Activated naive CD8-positive, alpha-beta T cell treated with anti-CD3 and anti-CD28 coated beads for 36 hours (primary cell): ENCODE data around the gene SMO. TPM values are rescaled to one million over a fixed set of nuclear protein-coding genes. Genes with fewer than 3 reads are reported as not detected.

Experiments used
- DNase-seq: peaks from one replicate; pipeline ENCODE4 v3.0.0; 2021
- H3K27ac Mint-ChIP-seq: one replicate; pipeline ENCODE4 v1.8.0; 2022; ENCODE audit warnings: mild to moderate bottlenecking, moderate library complexity, mixed read lengths
- H3K27me3 Mint-ChIP-seq: one replicate; pipeline ENCODE4 v1.8.0; 2022; ENCODE audit warnings: mild to moderate bottlenecking, mixed read lengths
- H3K36me3 Mint-ChIP-seq: one replicate; pipeline ENCODE4 v1.8.0; 2021; ENCODE audit warnings: mild to moderate bottlenecking, mixed read lengths
- H3K4me1 Mint-ChIP-seq: one replicate; pipeline ENCODE4 v1.8.0; 2021; ENCODE audit warnings: mixed read lengths
- H3K4me3 Mint-ChIP-seq: one replicate; pipeline ENCODE4 v1.8.0; 2022; ENCODE audit warnings: mild to moderate bottlenecking, moderate library complexity, mixed read lengths
- H3K9me3 Mint-ChIP-seq: one replicate; pipeline ENCODE4 v1.8.0; 2022; ENCODE audit warnings: mixed read lengths
- total RNA-seq, 2 experiments: library from RNA; stranded (reverse); gene quantifications; one replicate each; pipeline ENCODE4 v1.2.3, GENCODE V29; 2021

SMO gene
- total RNA-seq, 2 experiments from 2014 or later, result 1.7 to 1.9 TPM

DNA sequence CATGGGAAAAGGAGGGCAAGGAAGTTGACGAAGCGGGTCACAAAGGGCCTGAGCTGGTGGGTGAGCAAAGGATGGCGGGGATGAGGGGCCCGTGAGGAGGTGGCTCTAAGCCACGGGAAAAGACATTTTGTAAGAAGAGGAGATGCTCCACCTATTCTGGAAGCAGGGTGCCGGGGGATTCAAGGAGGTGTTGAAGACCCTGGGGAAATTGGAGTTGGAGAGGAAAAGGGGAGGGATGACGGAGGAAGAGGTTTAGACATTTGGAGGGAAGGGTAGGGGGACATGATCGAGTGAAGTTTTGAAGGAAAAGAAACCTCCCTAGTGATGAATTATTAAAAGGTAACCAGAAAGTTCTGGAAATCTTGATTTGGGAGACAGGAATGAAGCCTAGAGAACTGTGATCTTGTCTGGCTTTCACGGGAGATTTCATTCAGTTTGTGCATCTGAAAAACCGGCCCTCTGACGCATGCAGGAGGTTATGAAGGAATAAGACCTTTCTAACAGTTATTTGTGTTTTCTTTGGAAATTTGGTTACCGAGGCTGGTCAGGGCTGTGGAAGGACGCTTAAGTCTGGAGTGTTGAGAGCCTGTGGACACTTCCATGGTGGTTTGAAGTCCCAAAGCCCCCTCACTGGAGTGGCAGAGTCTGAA, 1.4 kb downstream of the SMO start:
- no peaks in the 10 kb centered on the region for H3K36me3 Mint-ChIP-seq
- peak overlapping the region; percentile 66 for H3K4me3 Mint-ChIP-seq
- peaks cover 8% of the 10 kb centered on the region for H3K4me1 Mint-ChIP-seq
- H3K27me3 Mint-ChIP-seq, result peaks cover 39% of the 10 kb centered on the region
- H3K27ac Mint-ChIP-seq, result no peak overlapping the region
- no peaks in the 10 kb centered on the region for H3K9me3 Mint-ChIP-seq
- DNase-seq, result no peak

GRCh38 chr7:129191272-129191671, 2.8 kb downstream of the SMO start:
- H3K4me3 Mint-ChIP-seq, result no peak overlapping the region
- H3K27me3 Mint-ChIP-seq, result peaks cover 39% of the 10 kb centered on the region
- H3K4me1 Mint-ChIP-seq, result peaks cover 8% of the 10 kb centered on the region
- H3K36me3 Mint-ChIP-seq, result no peaks in the 10 kb centered on the region
- no peaks in the 10 kb centered on the region for H3K9me3 Mint-ChIP-seq
- H3K27ac Mint-ChIP-seq, result no peak overlapping the region
- no peak for DNase-seq

GRCh38 chr7:129193892-129194291, 5.5 kb downstream of the SMO start:
- Mint-ChIP-seq H3K27ac (no peak overlapping the region), H3K4me1 (peaks cover 5% of the 10 kb centered on the region), H3K4me3 (no peak overlapping the region), H3K36me3 (no peaks in the 10 kb centered on the region), H3K27me3 (peaks cover 34% of the 10 kb centered on the region), H3K9me3 (no peaks in the 10 kb centered on the region)
- no peak for DNase-seq

GRCh38 chr7:129197771-129198170, 9.3 kb downstream of the SMO start:
- Mint-ChIP-seq H3K9me3 (no peaks in the 10 kb centered on the region), H3K36me3 (no peaks in the 10 kb centered on the region), H3K4me3 (no peak overlapping the region), H3K27ac (no peak overlapping the region), H3K4me1 (no peaks in the 10 kb centered on the region), H3K27me3 (peaks cover 4% of the 10 kb centered on the region)
- no peak for DNase-seq

- H3K4me3 Mint-ChIP-seq, result no peak overlapping the region
These were observed 11.0 kb downstream of the SMO start for GRCh38 chr7:129199406-129199805.

DNA sequence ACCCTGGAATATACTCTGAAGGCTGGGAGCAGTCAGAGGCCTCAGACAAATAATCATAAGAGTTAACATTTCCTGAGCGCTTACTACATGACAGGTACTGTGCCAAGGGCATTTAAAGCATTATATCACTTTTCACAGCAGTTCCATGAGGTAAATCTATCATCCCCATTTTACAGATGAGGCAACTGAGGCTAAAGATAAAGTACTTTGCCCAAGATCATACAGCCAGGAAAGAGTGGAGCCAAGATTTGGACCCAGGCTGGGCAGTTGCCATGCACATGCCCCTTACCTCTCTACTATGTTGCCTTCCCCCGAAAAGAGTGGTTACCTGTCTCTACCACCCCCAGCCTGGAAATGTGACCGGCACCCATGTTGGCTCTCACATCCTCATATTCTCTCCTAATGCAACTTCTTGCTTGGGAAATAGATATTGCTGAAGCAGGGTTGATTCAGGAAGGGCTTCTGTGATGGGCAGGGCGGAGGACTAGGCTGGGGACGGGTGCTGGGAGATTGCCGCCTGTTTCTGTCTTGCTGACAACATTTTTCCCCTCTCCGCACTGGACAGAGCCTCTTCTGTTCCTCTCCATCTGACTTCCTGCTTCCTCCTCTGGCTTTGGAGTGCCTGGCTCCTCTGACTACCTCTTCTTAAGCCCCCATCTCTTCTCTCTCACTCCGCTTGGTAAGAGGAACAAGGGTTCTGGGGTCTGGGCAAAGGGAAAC, 13.8 kb downstream of the SMO start:
- H3K27me3 Mint-ChIP-seq, result peaks cover 4% of the 10 kb centered on the region
- H3K9me3 Mint-ChIP-seq, result no peaks in the 10 kb centered on the region
- DNase-seq, result no peak
- no peak overlapping the region for H3K27ac Mint-ChIP-seq
- H3K4me1 Mint-ChIP-seq, result no peaks in the 10 kb centered on the region
- no peak overlapping the region for H3K4me3 Mint-ChIP-seq
- no peaks in the 10 kb centered on the region for H3K36me3 Mint-ChIP-seq

More at GRCh38 chr7:129199406-129199805, 11.0 kb downstream of the SMO start:
- Mint-ChIP-seq H3K27ac (no peak overlapping the region), H3K36me3 (no peaks in the 10 kb centered on the region), H3K27me3 (peaks cover 4% of the 10 kb centered on the region), H3K4me1 (no peaks in the 10 kb centered on the region), H3K9me3 (no peaks in the 10 kb centered on the region)
- DNase-seq, result no peak

- H3K4me3 Mint-ChIP-seq, result no peak overlapping the region
- no peak for DNase-seq
- H3K4me1 Mint-ChIP-seq, result no peaks in the 10 kb centered on the region
- no peak overlapping the region for H3K27ac Mint-ChIP-seq
- H3K27me3 Mint-ChIP-seq, result peaks cover 4% of the 10 kb centered on the region
- no peaks in the 10 kb centered on the region for H3K36me3 Mint-ChIP-seq
- H3K9me3 Mint-ChIP-seq, result no peaks in the 10 kb centered on the region
These were observed 14.8 kb downstream of the SMO start for GRCh38 chr7:129203050-129203741.

DNA sequence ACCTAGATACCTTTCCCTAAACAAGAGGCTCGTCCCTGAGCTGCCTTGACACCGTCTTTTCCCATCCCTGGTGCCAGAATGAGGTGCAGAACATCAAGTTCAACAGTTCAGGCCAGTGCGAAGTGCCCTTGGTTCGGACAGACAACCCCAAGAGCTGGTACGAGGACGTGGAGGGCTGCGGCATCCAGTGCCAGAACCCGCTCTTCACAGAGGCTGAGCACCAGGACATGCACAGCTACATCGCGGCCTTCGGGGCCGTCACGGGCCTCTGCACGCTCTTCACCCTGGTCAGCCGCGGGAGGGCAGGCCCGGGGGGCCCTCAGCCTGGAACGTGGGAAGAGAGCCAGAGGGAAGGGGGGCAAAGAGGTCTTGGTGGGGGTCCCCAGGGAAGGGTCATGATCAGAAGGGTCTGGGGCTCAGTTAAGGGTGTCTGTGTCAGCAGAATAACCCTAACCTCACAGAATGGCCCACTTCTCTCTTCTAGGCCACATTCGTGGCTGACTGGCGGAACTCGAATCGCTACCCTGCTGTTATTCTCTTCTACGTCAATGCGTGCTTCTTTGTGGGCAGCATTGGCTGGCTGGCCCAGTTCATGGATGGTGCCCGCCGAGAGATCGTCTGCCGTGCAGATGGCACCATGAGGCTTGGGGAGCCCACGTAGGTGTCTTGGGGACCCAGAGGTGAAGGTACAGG, 16.8 kb downstream of the SMO start:
- Mint-ChIP-seq H3K27me3 (peaks cover 2% of the 10 kb centered on the region), H3K36me3 (no peaks in the 10 kb centered on the region), H3K4me1 (no peaks in the 10 kb centered on the region)

GRCh38 chr7:129205987-129206785, 17.8 kb downstream of the SMO start:
- Mint-ChIP-seq H3K4me3 (no peak overlapping the region), H3K27ac (no peak overlapping the region), H3K36me3 (no peaks in the 10 kb centered on the region), H3K4me1 (no peaks in the 10 kb centered on the region), H3K27me3 (peaks cover 4% of the 10 kb centered on the region), H3K9me3 (no peaks in the 10 kb centered on the region)
- no peak for DNase-seq

More for the DNA sequence above, 16.8 kb downstream of the SMO start:
- Mint-ChIP-seq H3K4me3 (no peak overlapping the region), H3K9me3 (no peaks in the 10 kb centered on the region), H3K27ac (no peak overlapping the region)
- DNase-seq, result no peak

DNA sequence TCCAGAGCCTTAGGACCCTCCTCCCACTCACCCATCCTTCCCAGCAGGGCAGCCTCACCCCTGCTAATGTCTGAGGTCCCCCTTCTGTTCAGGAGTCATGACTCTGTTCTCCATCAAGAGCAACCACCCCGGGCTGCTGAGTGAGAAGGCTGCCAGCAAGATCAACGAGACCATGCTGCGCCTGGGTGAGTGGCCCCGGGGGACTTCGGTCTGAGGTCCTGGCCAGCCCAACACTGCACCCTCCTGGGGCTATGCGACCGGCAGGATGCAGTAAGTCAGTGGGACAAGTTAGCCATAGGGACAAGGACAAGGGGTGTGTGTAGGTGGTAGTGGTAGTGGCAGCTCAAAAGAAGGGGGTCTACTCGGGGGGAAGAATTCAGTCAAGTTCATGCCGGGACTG, 20.2 kb downstream of the SMO start:
- no peaks in the 10 kb centered on the region for H3K9me3 Mint-ChIP-seq
- no peaks in the 10 kb centered on the region for H3K4me1 Mint-ChIP-seq
- no peaks in the 10 kb centered on the region for H3K36me3 Mint-ChIP-seq
- H3K4me3 Mint-ChIP-seq, result no peak overlapping the region
- no peak for DNase-seq
- H3K27ac Mint-ChIP-seq, result no peak overlapping the region
- H3K27me3 Mint-ChIP-seq, result peaks cover 4% of the 10 kb centered on the region

DNA sequence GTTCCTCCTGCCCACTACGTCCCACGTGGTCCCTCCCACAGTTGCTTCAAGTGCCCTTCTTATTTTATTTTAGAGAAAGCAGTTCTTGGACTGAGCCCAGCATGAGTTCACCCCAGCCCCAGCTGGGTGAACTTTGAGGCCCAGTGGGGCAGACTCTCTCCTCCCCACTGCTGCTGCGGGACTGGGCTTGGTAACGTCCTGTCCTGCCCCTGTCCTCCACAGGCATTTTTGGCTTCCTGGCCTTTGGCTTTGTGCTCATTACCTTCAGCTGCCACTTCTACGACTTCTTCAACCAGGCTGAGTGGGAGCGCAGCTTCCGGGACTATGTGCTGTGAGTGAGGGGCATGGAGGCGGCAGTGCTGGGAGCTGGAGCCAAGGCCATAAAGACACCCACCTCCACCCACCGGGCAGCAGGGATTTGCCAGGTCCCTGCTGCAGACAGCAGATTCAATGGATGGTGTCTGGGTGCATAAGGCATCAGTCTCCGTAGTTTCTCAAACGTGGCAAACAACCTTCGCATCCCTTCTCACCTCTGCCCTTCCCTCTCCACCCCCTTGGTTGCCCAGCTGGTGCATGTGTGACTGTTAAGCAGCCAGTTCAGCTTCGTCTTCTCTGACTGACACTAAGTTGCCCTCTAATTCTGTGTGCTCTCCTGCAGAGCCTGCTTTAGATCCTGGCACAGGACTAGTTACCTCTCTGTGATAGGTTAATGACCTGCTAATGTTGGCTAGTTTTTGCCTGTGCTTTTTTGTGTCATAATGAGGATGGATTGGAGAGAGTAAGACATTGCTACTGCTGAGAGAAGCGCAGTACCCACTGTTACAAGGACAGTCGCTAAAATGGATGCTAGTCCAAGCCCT, 20.9 kb downstream of the SMO start:
- Mint-ChIP-seq H3K27ac (no peak overlapping the region), H3K4me3 (no peak overlapping the region), H3K36me3 (no peaks in the 10 kb centered on the region), H3K4me1 (no peaks in the 10 kb centered on the region), H3K9me3 (no peaks in the 10 kb centered on the region), H3K27me3 (peaks cover 4% of the 10 kb centered on the region)
- DNase-seq, result no peak

DNA sequence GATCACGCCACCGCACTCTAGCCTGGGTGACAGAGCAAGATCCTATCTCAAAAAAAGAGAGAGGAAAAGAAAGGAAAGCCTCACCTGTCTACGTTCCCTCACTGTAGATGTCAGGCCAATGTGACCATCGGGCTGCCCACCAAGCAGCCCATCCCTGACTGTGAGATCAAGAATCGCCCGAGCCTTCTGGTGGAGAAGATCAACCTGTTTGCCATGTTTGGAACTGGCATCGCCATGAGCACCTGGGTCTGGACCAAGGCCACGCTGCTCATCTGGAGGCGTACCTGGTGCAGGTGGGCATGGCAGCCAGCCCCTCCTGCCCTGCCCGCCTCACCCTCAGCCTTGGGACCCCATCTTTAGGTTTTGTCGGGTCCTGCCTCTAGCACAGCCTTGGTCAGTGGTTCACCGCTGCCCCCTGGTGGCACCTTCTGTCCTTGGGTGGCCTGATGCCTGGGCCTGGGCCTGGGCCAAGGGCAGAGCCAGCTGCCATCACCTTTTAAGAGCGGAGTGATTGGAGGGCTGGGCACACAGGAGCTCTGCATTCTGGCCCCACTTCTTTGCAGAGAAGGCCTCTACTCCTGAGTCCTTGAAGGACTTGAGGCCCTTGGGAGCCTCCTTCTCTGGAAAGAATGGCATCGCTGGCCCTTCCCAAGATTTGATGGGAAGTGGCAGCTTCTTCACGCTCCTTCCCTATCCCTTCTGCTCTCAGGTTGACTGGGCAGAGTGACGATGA, 22.0 kb downstream of the SMO start:
- no peak overlapping the region for H3K4me3 Mint-ChIP-seq
- no peaks in the 10 kb centered on the region for H3K9me3 Mint-ChIP-seq
- H3K4me1 Mint-ChIP-seq, result no peaks in the 10 kb centered on the region
- peak; percentile 73 for DNase-seq
- no peak overlapping the region for H3K27ac Mint-ChIP-seq
- H3K27me3 Mint-ChIP-seq, result peaks cover 4% of the 10 kb centered on the region
- no peaks in the 10 kb centered on the region for H3K36me3 Mint-ChIP-seq

- Mint-ChIP-seq H3K4me1 (no peaks in the 10 kb centered on the region), H3K4me3 (no peak overlapping the region), H3K9me3 (peaks cover 2% of the 10 kb centered on the region), H3K27me3 (peaks cover 4% of the 10 kb centered on the region), H3K36me3 (no peaks in the 10 kb centered on the region), H3K27ac (no peak overlapping the region)
- no peak for DNase-seq
These were observed 22.5 kb downstream of the SMO start for GRCh38 chr7:129210989-129211312.
